Cerebellar cortex (tissue), 1 donor: Measurements from ENCODE around the gene THAP10.
A peak's percentile ranks its signal among the peaks of the same experiment; 100 is the strongest.
"Not testable (repeated sequence)": the region's sequence is repeated elsewhere in the genome, so short reads cannot be mapped to it uniquely, and the experiment has no call there.

Experiments used
- DNase-seq: peaks from one replicate; pipeline ENCODE4 v3.0.0-alpha.2; 2015; ENCODE audit warnings: low spot score

THAP10 gene

GRCh38 chr15:70892002-70892911 lies at the start of gene THAP10, which contains the start of gene LRRC49:
Gene THAP10, minus strand, starts transcription at chr15:70892433. Its CDS starts 161 bp downstream, at chr15:70892272.
Gene LRRC49, plus strand, starts transcription at chr15:70892826. Its CDS starts 69 bp downstream, at chr15:70892895.
- DNase-seq = peak; percentile 98

- DNase-seq = peak; percentile 83
Measured at GRCh38 chr15:70936326-70936725, 44.1 kb upstream of the THAP10 start.

- DNase-seq = no peak
Measured at GRCh38 chr15:70935631-70936030, 43.4 kb upstream of the THAP10 start.

- peak; percentile 68 for DNase-seq
Measured at GRCh38 chr15:70933411-70933810, 41.2 kb upstream of the THAP10 start.

GRCh38 chr15:70932397-70932796 lies 40.2 kb upstream of the THAP10 start:
- DNase-seq = no peak

GRCh38 chr15:70931821-70932220 lies 39.6 kb upstream of the THAP10 start:
- DNase-seq = no peak

- not testable (repeated sequence) for DNase-seq
Measured at GRCh38 chr15:70926914-70927313, 34.7 kb upstream of the THAP10 start.

- no peak for DNase-seq
Measured at GRCh38 chr15:70923311-70924080, 31.3 kb upstream of the THAP10 start.

GRCh38 chr15:70922119-70922518 lies 29.9 kb upstream of the THAP10 start:
- DNase-seq = no peak

- DNase-seq = no peak
Measured at GRCh38 chr15:70920981-70921696, 28.9 kb upstream of the THAP10 start.

GRCh38 chr15:70917955-70918354 lies 25.7 kb upstream of the THAP10 start:
- no peak for DNase-seq

GRCh38 chr15:70916531-70916930 lies 24.3 kb upstream of the THAP10 start:
- DNase-seq = no peak

GRCh38 chr15:70912187-70912586 lies 20.0 kb upstream of the THAP10 start:
- no peak for DNase-seq

GRCh38 chr15:70910958-70911357 lies 18.7 kb upstream of the THAP10 start:
- no peak for DNase-seq

GRCh38 chr15:70907784-70908471 lies 15.7 kb upstream of the THAP10 start:
- DNase-seq = no peak

GRCh38 chr15:70906842-70907241 lies 14.6 kb upstream of the THAP10 start:
- peak; percentile 76 for DNase-seq

GRCh38 chr15:70902107-70902506 lies 9.9 kb upstream of the THAP10 start:
- no peak for DNase-seq

- DNase-seq = peak; percentile 89
Measured at GRCh38 chr15:70892912-70893560, 803 bp upstream of the THAP10 start.

- DNase-seq = no peak
Measured at GRCh38 chr15:70882361-70882760, 9.9 kb downstream of the THAP10 start.

GRCh38 chr15:70880781-70881180 lies 11.5 kb downstream of the THAP10 start:
- no peak for DNase-seq

GRCh38 chr15:70879401-70879800 lies 12.8 kb downstream of the THAP10 start:
- no peak for DNase-seq
